ENCODE results near the gene RBMS3.

- TF ChIP-seq EP300 (IDR thresholded peaks at IDR 0.05) (no peak), POLR2AphosphoS5 (IDR thresholded peaks at IDR 0.05) (no peak)
- TF ChIP-seq, protein P1, sequence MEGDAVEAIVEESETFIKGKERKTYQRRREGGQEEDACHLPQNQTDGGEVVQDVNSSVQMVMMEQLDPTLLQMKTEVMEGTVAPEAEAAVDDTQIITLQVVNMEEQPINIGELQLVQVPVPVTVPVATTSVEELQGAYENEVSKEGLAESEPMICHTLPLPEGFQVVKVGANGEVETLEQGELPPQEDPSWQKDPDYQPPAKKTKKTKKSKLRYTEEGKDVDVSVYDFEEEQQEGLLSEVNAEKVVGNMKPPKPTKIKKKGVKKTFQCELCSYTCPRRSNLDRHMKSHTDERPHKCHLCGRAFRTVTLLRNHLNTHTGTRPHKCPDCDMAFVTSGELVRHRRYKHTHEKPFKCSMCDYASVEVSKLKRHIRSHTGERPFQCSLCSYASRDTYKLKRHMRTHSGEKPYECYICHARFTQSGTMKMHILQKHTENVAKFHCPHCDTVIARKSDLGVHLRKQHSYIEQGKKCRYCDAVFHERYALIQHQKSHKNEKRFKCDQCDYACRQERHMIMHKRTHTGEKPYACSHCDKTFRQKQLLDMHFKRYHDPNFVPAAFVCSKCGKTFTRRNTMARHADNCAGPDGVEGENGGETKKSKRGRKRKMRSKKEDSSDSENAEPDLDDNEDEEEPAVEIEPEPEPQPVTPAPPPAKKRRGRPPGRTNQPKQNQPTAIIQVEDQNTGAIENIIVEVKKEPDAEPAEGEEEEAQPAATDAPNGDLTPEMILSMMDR (IDR thresholded peaks at IDR 0.05): no peak
Measured at GRCh38 chr3:29614954-29615353, 334.1 kb downstream of the RBMS3 start.

Measured in upper lobe of left lung (tissue), 4 donors.